A673 (cell line): ENCODE results near the gene PHACTR3. TPM values are rescaled to one million over a fixed set of nuclear protein-coding genes. Genes with fewer than 3 reads are reported as not detected.

ENCODE experiments used
- BruUV-seq: library from RNA; stranded (reverse); fragments of 400-500 nt; replicated peaks from 2 replicates; lab custom pipeline; 2021; lab: Mats Ljungman, UMichigan
- CTCF ChIA-PET: fragments of 300-600 bp; sonication (Branson Sonifier 250); formaldehyde crosslinking; loops from one replicate; lab custom pipeline; 2022; ENCODE audit warnings: antibody characterized with exemption; lab: Charles Lee
- POLR2A ChIA-PET: fragments of 300-600 bp; sonication (Branson Sonifier 250); formaldehyde crosslinking; loops from one replicate; lab custom pipeline; 2022; ENCODE audit warnings: antibody characterized with exemption; ENCODE audit not compliant: low non-redundant PET; lab: Charles Lee
- DNase-seq: peaks from one replicate; pipeline ENCODE4 v3.0.0-alpha.2; 2015; ENCODE audit warnings: low spot score
- H3K27ac ChIP-seq: fragments of 200-600 bp; sonication (generic); 2 replicates; pipeline ENCODE4 v1.5.1; 2016; ENCODE audit warnings: mixed run types, low read depth, mild to moderate bottlenecking, mixed read lengths, antibody characterized with exemption, low read length; ENCODE audit not compliant: poor library complexity, severe bottlenecking
- H3K27me3 ChIP-seq: fragments of 200-600 bp; sonication (generic); replicated peaks from 2 replicates; pipeline ENCODE4 v1.6.1; 2017; ENCODE audit warnings: mixed run types, low read depth, mild to moderate bottlenecking, mixed read lengths, antibody characterized with exemption, low read length; ENCODE audit not compliant: insufficient read depth, poor library complexity
- H3K36me3 ChIP-seq: fragments of 200-600 bp; sonication (generic); 2 replicates; pipeline ENCODE4 v1.6.1; 2016; ENCODE audit warnings: mixed run types, mild to moderate bottlenecking, mixed read lengths, antibody characterized with exemption, low read length; ENCODE audit not compliant: insufficient read depth, poor library complexity, severe bottlenecking
- H3K4me1 ChIP-seq: fragments of 200-600 bp; sonication (generic); 2 replicates; pipeline ENCODE4 v1.6.1; 2017; ENCODE audit warnings: mixed run types, mild to moderate bottlenecking, mixed read lengths, antibody characterized with exemption, low read length; ENCODE audit not compliant: insufficient read depth, poor library complexity, severe bottlenecking
- H3K4me3 ChIP-seq: fragments of 200-600 bp; sonication (generic); 2 replicates; pipeline ENCODE4 v1.5.1; 2016; ENCODE audit warnings: low read depth, mixed run types, mild to moderate bottlenecking, mixed read lengths, low read length; ENCODE audit not compliant: poor library complexity, severe bottlenecking
- H3K9me3 ChIP-seq: fragments of 200-600 bp; sonication (generic); 2 replicates; pipeline ENCODE4 v1.6.1; 2016; ENCODE audit warnings: mixed run types, low read depth, mild to moderate bottlenecking, mixed read lengths, antibody characterized with exemption, low read length; ENCODE audit not compliant: poor library complexity, severe bottlenecking
- EZH2 ChIP-seq: fragments of 200-600 bp; sonication (generic); IDR thresholded peaks from 2 replicates; pipeline ENCODE4 v1.6.1; 2017; ENCODE audit warnings: borderline replicate concordance, low read depth, mild to moderate bottlenecking, mixed read lengths, antibody characterized with exemption, low read length; ENCODE audit not compliant: poor library complexity, severe bottlenecking
- intact Hi-C: fragments of 100-400 bp; cut with micrococcal nuclease; formaldehyde crosslinking; loops from one replicate; pipeline ENCODE4 v1.10.0; 2022; ENCODE audit not compliant: unreplicated experiment
- total RNA-seq: library from RNA; stranded (reverse); gene quantifications from 2 replicates; pipeline ENCODE4 v1.2.3, GENCODE V29; 2021
- TF ChIP-seq, protein P1 (sequence below): fragments of 300-800, 200-600 bp; sonication (generic); conservative IDR thresholded peaks from 2 replicates; pipeline ENCODE4 v1.5.1; 2017; ENCODE audit warnings: low read depth, mild to moderate bottlenecking, antibody characterized with exemption, low read length, moderate library complexity, mixed read lengths

The PHACTR3 gene
- total RNA-seq, 1 experiment from 2014 or later = 0.17 TPM

DNA sequence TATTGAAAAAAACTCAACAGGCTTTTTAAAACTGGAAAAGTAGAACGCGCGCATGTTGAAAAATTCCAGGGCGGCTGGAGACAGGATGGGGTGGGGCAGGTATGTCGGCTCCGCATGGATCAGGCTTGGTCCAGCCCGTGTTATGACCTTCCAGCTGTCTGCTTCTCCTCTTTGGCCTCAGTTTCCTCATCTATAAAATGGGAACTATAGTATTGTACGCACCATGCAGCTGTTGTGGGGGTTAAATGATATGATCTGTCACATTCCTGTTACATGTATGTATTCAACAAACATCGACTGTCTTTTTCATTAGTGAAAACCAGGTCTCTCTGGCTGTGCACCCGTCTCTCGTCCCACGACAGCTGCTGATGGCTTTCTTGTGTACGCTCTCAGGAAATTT, 18.8 kb downstream of the PHACTR3 start:
- no TSS peak for BruUV-seq
- no peak for DNase-seq
- no peak overlapping the region for H3K27ac ChIP-seq
- H3K9me3 ChIP-seq = no peaks in the 10 kb centered on the region
- no peaks in the 10 kb centered on the region for H3K36me3 ChIP-seq
- H3K4me3 ChIP-seq = no peak overlapping the region
- ChIA-PET POLR2A (no interaction called here), CTCF (no interaction called here)
- TF ChIP-seq, protein P1, sequence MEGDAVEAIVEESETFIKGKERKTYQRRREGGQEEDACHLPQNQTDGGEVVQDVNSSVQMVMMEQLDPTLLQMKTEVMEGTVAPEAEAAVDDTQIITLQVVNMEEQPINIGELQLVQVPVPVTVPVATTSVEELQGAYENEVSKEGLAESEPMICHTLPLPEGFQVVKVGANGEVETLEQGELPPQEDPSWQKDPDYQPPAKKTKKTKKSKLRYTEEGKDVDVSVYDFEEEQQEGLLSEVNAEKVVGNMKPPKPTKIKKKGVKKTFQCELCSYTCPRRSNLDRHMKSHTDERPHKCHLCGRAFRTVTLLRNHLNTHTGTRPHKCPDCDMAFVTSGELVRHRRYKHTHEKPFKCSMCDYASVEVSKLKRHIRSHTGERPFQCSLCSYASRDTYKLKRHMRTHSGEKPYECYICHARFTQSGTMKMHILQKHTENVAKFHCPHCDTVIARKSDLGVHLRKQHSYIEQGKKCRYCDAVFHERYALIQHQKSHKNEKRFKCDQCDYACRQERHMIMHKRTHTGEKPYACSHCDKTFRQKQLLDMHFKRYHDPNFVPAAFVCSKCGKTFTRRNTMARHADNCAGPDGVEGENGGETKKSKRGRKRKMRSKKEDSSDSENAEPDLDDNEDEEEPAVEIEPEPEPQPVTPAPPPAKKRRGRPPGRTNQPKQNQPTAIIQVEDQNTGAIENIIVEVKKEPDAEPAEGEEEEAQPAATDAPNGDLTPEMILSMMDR = no peak
- TF ChIP-seq EZH2 = no peak
- H3K27me3 ChIP-seq = peaks cover 33% of the 10 kb centered on the region
- intact Hi-C loops = no loop called here
- H3K4me1 ChIP-seq = no peaks in the 10 kb centered on the region

- CTCF ChIA-PET = no interaction called here
- Histone ChIP-seq H3K9me3 (no peaks in the 10 kb centered on the region), H3K4me1 (no peaks in the 10 kb centered on the region), H3K27me3 (peaks cover 33% of the 10 kb centered on the region), H3K4me3 (no peak overlapping the region), H3K27ac (no peak overlapping the region), H3K36me3 (no peaks in the 10 kb centered on the region)
- no peak for DNase-seq
- POLR2A ChIA-PET = no interaction called here
- intact Hi-C loops = no loop called here
- TF ChIP-seq EZH2 = no peak
- TF ChIP-seq, protein P1 = no peak
- no TSS peak for BruUV-seq
Measured at GRCh38 chr20:59623583-59623982, 19.2 kb downstream of the PHACTR3 start.

DNA sequence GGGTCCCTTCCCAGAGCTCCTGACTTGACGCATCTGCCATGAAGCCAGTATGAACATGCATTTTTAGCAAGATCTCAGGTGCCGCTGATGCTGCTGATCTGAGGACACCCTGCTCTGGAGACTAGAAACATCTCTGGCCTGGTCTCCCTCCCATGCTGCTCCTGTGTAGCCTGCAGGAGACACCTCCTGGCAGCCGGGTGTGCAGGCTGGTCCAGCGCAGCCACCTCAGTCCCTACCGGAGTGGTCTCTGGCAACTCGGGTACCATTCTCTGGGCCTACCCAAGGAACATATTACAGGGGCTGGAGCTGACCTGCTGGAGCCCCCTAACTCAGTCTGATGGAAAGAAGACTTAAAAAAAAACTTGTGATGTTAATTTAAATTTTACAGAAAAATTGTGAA, 20.1 kb downstream of the PHACTR3 start:
- H3K27ac ChIP-seq = no peak overlapping the region
- no TSS peak for BruUV-seq
- H3K4me3 ChIP-seq = no peak overlapping the region
- intact Hi-C loops = no loop called here
- no peaks in the 10 kb centered on the region for H3K4me1 ChIP-seq
- CTCF ChIA-PET = no interaction called here
- H3K36me3 ChIP-seq = no peaks in the 10 kb centered on the region
- TF ChIP-seq EZH2 = no peak
- TF ChIP-seq, protein P1 = no peak
- no peak for DNase-seq
- POLR2A ChIA-PET = no interaction called here
- H3K9me3 ChIP-seq = no peaks in the 10 kb centered on the region
- peaks cover 26% of the 10 kb centered on the region for H3K27me3 ChIP-seq
